GM23338 (cell line): ENCODE data around the gene IZUMO4. TPM values are rescaled to one million over a fixed set of nuclear protein-coding genes. Genes with fewer than 3 reads are reported as not detected.

Experiments used
- ATAC-seq: fragments of 200-7000 bp; cut with Tn5 transposase; 3 replicates; pipeline ENCODE4 v1.9.1; 2020
- DNase-seq: peaks from one replicate; pipeline ENCODE4 v3.0.0-alpha.2; 2015; ENCODE audit warnings: low spot score
- H2AFZ ChIP-seq: fragments of 200-600 bp; sonication (generic); 2 replicates; pipeline ENCODE4 v1.8.0; 2016; ENCODE audit warnings: antibody characterized with exemption, mild to moderate bottlenecking, moderate library complexity
- H3F3A ChIP-seq: fragments of 200-600 bp; sonication (generic); replicated peaks from 2 replicates; pipeline ENCODE4 v1.8.0; 2017; ENCODE audit warnings: antibody characterized with exemption, mixed run types, low read depth
- H3K27ac ChIP-seq: fragments of 200-600 bp; sonication (generic); 2 replicates; pipeline ENCODE4 v1.6.1; 2016; ENCODE audit warnings: low read depth
- H3K27me3 ChIP-seq: fragments of 200-600 bp; sonication (generic); 2 replicates; pipeline ENCODE4 v1.8.0; 2016; ENCODE audit warnings: mild to moderate bottlenecking, mixed run types, moderate library complexity; ENCODE audit not compliant: insufficient read depth
- H3K36me3 ChIP-seq: fragments of 200-600 bp; sonication (generic); 2 replicates; pipeline ENCODE4 v1.8.0; 2016; ENCODE audit warnings: mild to moderate bottlenecking; ENCODE audit not compliant: insufficient read depth
- H3K4me1 ChIP-seq: fragments of 200-600 bp; sonication (generic); 2 replicates; pipeline ENCODE4 v1.8.0; 2016; ENCODE audit warnings: mild to moderate bottlenecking, moderate library complexity; ENCODE audit not compliant: insufficient read depth
- H3K4me2 ChIP-seq: fragments of 200-600 bp; sonication (generic); 2 replicates; pipeline ENCODE4 v1.7.1; 2017; ENCODE audit warnings: mixed run types
- H3K4me3 ChIP-seq: fragments of 200-600 bp; sonication (generic); 2 replicates; pipeline ENCODE4 v1.6.1; 2016; ENCODE audit warnings: mixed run types
- H3K79me2 ChIP-seq: fragments of 200-600 bp; sonication (generic); replicated peaks from 2 replicates; pipeline ENCODE4 v1.8.0; 2017; ENCODE audit warnings: mild to moderate bottlenecking; ENCODE audit not compliant: insufficient read depth
- H3K9me2 ChIP-seq: fragments of 200-600 bp; sonication (generic); 2 replicates; pipeline ENCODE4 v1.8.0; 2017; ENCODE audit not compliant: insufficient read depth
- H4K20me1 ChIP-seq: fragments of 200-600 bp; sonication (generic); replicated peaks from 2 replicates; pipeline ENCODE4 v1.8.0; 2017; ENCODE audit warnings: mild to moderate bottlenecking; ENCODE audit not compliant: insufficient read depth
- H3K27ac Mint-ChIP-seq: 2 replicates; pipeline ENCODE4 v1.8.0; 2020; ENCODE audit warnings: inconsistent platforms, mild to moderate bottlenecking, moderate library complexity, mixed read lengths
- H3K27me3 Mint-ChIP-seq: 3 replicates; pipeline ENCODE4 v1.8.0; 2022; ENCODE audit warnings: low read depth, mild to moderate bottlenecking, moderate library complexity, mixed read lengths, inconsistent platforms; ENCODE audit not compliant: insufficient read depth, poor library complexity
- H3K36me3 Mint-ChIP-seq: 3 replicates; pipeline ENCODE4 v1.8.0; 2021; ENCODE audit warnings: low read depth, mild to moderate bottlenecking, inconsistent platforms, moderate library complexity, mixed read lengths
- H3K4me1 Mint-ChIP-seq: 3 replicates; pipeline ENCODE4 v1.8.0; 2020; ENCODE audit warnings: mild to moderate bottlenecking, inconsistent platforms, mixed read lengths
- H3K4me3 Mint-ChIP-seq: 3 replicates; pipeline ENCODE4 v1.8.0; 2021; ENCODE audit warnings: moderate library complexity, mild to moderate bottlenecking, inconsistent platforms, mixed read lengths
- H3K9me3 Mint-ChIP-seq: 3 replicates; pipeline ENCODE4 v1.8.0; 2020; ENCODE audit warnings: moderate library complexity, mild to moderate bottlenecking, inconsistent platforms, mixed read lengths
- CREB1 ChIP-seq: fragments of 250-450 bp; sonication (Bioruptor Pico); IDR thresholded peaks from 2 replicates; pipeline ENCODE4 v1.5.0; 2020; ENCODE audit warnings: low read depth, mild to moderate bottlenecking, moderate library complexity
- CTCF ChIP-seq, 2 experiments: fragments of 200-600 bp in 1 of 2; sonication (generic) in 1 of 2; conservative IDR thresholded peaks; 2 replicates each; pipeline versions ENCODE4 v1.5.1 to v1.6.1; 2016 to 2017; ENCODE audit warnings: antibody characterized with exemption in 2 of 2, low read depth in 2 of 2, mild to moderate bottlenecking in 2 of 2, moderate library complexity in 1 of 2
- ETS1 ChIP-seq: IDR thresholded peaks from 2 replicates; pipeline ENCODE4 v1.6.1; 2016; ENCODE audit warnings: antibody characterized with exemption
- EZH2 ChIP-seq: fragments of 200-600 bp; sonication (generic); IDR thresholded peaks from one replicate; pipeline ENCODE4 v1.8.0; 2017; ENCODE audit warnings: antibody characterized with exemption, mild to moderate bottlenecking, low read depth; ENCODE audit not compliant: unreplicated experiment
- EZH2phosphoT487 ChIP-seq: fragments of 200-600 bp; sonication (generic); IDR thresholded peaks from one replicate; pipeline ENCODE4 v1.8.1; 2018; ENCODE audit warnings: antibody characterized with exemption; ENCODE audit not compliant: unreplicated experiment
- JUNB ChIP-seq: IDR thresholded peaks from one replicate; pipeline ENCODE4 v1.6.1; 2016; ENCODE audit warnings: antibody characterized with exemption; ENCODE audit not compliant: unreplicated experiment
- NANOG ChIP-seq: IDR thresholded peaks from 2 replicates; pipeline ENCODE4 v1.6.1; 2016; ENCODE audit warnings: antibody characterized with exemption, borderline replicate concordance
- POLR2AphosphoS5 ChIP-seq: IDR thresholded peaks from 2 replicates; pipeline ENCODE4 v1.6.1; 2016; ENCODE audit warnings: antibody characterized with exemption, low read depth
- REST ChIP-seq: IDR thresholded peaks from one replicate; pipeline ENCODE4 v1.6.1; 2018; ENCODE audit warnings: antibody characterized with exemption; ENCODE audit not compliant: unreplicated experiment
- STAT1 ChIP-seq: IDR thresholded peaks from one replicate; pipeline ENCODE4 v1.6.1; 2016; ENCODE audit warnings: antibody characterized with exemption; ENCODE audit not compliant: unreplicated experiment
- ZNF114 ChIP-seq: fragments of 250-450 bp; sonication (Bioruptor Pico); IDR thresholded peaks from 2 replicates; pipeline ENCODE4 v1.5.0; 2020; ENCODE audit warnings: mild to moderate bottlenecking, moderate library complexity
- ZNF331 ChIP-seq: fragments of 250-450 bp; sonication (Bioruptor Pico); IDR thresholded peaks from 2 replicates; pipeline ENCODE4 v1.5.0; 2020; ENCODE audit warnings: low read depth, mild to moderate bottlenecking, moderate library complexity
- ZNF462 ChIP-seq: fragments of 250-450 bp; sonication (Bioruptor Pico); IDR thresholded peaks from 2 replicates; pipeline ENCODE4 v1.5.0; 2020; ENCODE audit warnings: mild to moderate bottlenecking, moderate library complexity
- polyA plus RNA-seq: library from polyadenylated mRNA; unstranded; fragments of >200 nt; fragmentation: Nextera tagmentation; extraction: Ambion mirVana; gene quantifications from 2 replicates; pipeline ENCODE4 v1.2.1, GENCODE V29; 2016
- total RNA-seq: library from RNA; depleted of rRNA; stranded (reverse); fragments of >200 nt; shearing (Covaris generic); gene quantifications from 2 replicates; pipeline ENCODE4 v1.2.3, GENCODE V29; 2014

IZUMO4 gene
- total and polyA plus RNA-seq, 2 experiments from 2014 or later, result 0.57 to 2.2 TPM

- Histone ChIP-seq H3K79me2 (no peaks in the 10 kb centered on the region), H3K9me2 (no peaks in the 10 kb centered on the region), H2AFZ (no peak overlapping the region), H3K4me2 (no peak overlapping the region; the same call in 1 of the 2 replicates), H3K36me3 (0 out of 2 replicates have a peak, but pooled peaks cover 3% of the 10 kb centered on the region), H3K4me3 (no peak overlapping the region), H3K4me1 (no peaks in the 10 kb centered on the region; the same call in 1 of the 2 replicates), H4K20me1 (no peaks in the 10 kb centered on the region; the same call in none of the 2 replicates), H3K27me3 (no peaks in the 10 kb centered on the region), H3F3A (peaks cover 16% of the 10 kb centered on the region; the same call in 1 of the 2 replicates), H3K27ac (no peak overlapping the region)
- Mint-ChIP-seq H3K36me3 (peaks cover 20% of the 10 kb centered on the region), H3K27me3 (peaks cover 9% of the 10 kb centered on the region), H3K4me3 (peak overlapping the region; percentile 34; the same call in 1 of the 3 replicates), H3K9me3 (no peaks in the 10 kb centered on the region), H3K27ac (no peak overlapping the region), H3K4me1 (peaks cover 4% of the 10 kb centered on the region; the same call in 1 of the 3 replicates)
- peak; percentile 48 for DNase-seq
- TF ChIP-seq REST (no peak), EZH2 (no peak), POLR2AphosphoS5 (no peak), NANOG (no peak), CREB1 (CRISPR knock-in tag) (no peak), STAT1 (no peak), JUNB (no peak), EZH2phosphoT487 (no peak), ZNF331 (CRISPR knock-in tag) (no peak), ZNF114 (no peak), ZNF462 (CRISPR knock-in tag) (no peak), CTCF (conservative IDR thresholded peaks at IDR 0.05; ENCODE audit: low read depth in 2 of 2) (no peak), ETS1 (no peak)
- ATAC-seq, result peak; percentile 0; the same call in 1 of the 3 replicates
Measured at GRCh38 chr19:2097886-2098327, 1.2 kb downstream of the IZUMO4 start.
